NCI-H526 treated with DMSO at 0.1 percent for 48 hours (cell line): Measurements from ENCODE around the gene GALNS.
"Not testable (repeated sequence)": the region's sequence is repeated elsewhere in the genome, so short reads cannot be mapped to it uniquely, and the experiment has no call there.

Source experiments
- DNase-seq: peaks from one replicate; lab custom pipeline; 2025; lab: John Stamatoyannopoulos, UW

Gene GALNS, protein sequence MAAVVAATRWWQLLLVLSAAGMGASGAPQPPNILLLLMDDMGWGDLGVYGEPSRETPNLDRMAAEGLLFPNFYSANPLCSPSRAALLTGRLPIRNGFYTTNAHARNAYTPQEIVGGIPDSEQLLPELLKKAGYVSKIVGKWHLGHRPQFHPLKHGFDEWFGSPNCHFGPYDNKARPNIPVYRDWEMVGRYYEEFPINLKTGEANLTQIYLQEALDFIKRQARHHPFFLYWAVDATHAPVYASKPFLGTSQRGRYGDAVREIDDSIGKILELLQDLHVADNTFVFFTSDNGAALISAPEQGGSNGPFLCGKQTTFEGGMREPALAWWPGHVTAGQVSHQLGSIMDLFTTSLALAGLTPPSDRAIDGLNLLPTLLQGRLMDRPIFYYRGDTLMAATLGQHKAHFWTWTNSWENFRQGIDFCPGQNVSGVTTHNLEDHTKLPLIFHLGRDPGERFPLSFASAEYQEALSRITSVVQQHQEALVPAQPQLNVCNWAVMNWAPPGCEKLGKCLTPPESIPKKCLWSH

GRCh38 chr16:88856828-88857727 lies at the start of gene GALNS, which contains the start of gene TRAPPC2L:
Gene GALNS (minus strand): TSS chr16:88856947. CDS start chr16:88856877, 70 bp downstream.
Gene TRAPPC2L (plus strand): TSS chr16:88857127. CDS start chr16:88857151, 24 bp downstream.
- peak; percentile 77 for DNase-seq

- no peak for DNase-seq
Observed at GRCh38 chr16:88906020-88906419, 49.3 kb upstream of the GALNS start.

- no peak for DNase-seq
Observed at GRCh38 chr16:88905563-88905962, 48.8 kb upstream of the GALNS start.

GRCh38 chr16:88904676-88905365 lies 48.1 kb upstream of the GALNS start:
- DNase-seq: no peak

GRCh38 chr16:88903267-88903666 lies 46.5 kb upstream of the GALNS start:
- no peak for DNase-seq

GRCh38 chr16:88902744-88903143 lies 46.0 kb upstream of the GALNS start:
- DNase-seq: no peak

- no peak for DNase-seq
Observed at GRCh38 chr16:88901718-88902337, 45.1 kb upstream of the GALNS start.

- DNase-seq: no peak
Observed at GRCh38 chr16:88900662-88901052, 43.9 kb upstream of the GALNS start.

DNA sequence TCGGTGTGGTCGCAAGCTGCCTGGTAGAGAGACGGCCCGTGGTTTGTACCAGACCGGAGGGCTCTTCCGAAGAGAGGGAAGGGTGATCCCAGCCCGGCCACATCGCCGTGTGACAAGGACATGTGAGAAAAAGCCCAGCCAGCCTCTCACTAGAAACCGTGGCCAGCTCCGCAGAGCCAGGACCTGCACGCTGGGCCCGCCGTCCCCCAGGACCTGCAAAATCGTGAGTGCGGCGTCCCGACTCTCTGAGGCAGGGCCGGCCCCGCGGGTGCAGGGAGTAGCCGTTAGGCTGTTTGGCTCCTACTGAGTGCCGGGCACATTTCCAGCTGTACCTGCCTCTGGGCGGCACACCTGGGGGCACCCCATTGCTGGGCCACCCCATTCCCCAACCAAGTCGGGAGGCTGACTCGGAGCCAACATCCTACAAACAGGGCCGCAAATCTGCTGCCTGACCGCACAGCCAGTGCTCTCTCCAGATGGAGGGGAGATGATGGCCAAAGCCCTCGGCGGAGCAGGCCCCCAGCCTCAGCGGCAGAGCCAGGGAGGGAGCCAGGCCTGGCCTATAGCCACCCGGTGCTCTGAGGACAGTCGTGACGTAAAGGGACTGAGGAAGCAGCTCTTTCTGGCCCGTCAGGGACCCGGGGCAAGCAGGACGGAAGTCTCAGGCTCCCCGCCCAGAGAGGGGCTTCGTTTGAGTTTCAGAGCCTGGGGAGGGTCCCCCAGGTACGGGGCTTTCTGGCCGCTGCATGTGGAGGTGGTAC lies 43.3 kb upstream of the GALNS start:
- no peak for DNase-seq

DNA sequence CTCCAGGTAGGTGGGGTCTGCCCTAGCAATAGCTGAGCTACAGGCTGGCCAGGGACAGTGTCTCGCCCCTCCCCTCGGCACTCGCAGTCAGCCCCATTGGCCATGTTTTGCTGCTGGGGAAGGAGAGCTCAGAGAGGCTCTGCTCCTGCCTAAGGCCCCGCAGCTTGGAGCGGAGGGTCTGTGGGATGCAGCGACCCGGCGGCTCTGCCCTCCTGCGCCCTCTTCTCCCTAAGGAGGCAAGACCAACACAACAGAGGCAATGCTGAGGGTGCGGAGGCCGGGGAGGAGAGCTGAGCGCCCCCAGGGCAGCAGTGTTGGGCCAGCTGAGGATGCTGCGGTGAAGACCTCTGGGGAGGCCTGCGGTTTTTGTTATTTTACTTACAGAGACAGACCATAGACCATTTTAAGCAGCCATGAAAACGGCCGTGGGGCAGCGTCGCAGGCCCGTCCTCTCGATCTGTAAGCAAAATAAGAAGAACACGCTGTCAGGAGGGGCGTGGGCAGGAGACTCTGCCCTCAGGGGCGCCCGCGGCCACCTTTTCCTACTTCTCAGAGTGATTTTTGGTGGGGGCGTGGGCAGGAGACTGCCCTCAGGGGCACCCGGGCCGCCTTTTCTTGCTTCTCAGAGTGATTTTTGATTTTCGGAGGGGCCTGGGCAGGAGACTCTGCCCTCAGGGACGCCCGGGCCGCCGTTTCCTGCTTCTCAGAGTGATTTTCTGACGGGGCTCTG lies 41.1 kb upstream of the GALNS start:
- no peak for DNase-seq

- no peak for DNase-seq
Observed at GRCh38 chr16:88896238-88897070, 39.7 kb upstream of the GALNS start.

- DNase-seq: no peak
Observed at GRCh38 chr16:88895335-88895734, 38.6 kb upstream of the GALNS start.

DNA sequence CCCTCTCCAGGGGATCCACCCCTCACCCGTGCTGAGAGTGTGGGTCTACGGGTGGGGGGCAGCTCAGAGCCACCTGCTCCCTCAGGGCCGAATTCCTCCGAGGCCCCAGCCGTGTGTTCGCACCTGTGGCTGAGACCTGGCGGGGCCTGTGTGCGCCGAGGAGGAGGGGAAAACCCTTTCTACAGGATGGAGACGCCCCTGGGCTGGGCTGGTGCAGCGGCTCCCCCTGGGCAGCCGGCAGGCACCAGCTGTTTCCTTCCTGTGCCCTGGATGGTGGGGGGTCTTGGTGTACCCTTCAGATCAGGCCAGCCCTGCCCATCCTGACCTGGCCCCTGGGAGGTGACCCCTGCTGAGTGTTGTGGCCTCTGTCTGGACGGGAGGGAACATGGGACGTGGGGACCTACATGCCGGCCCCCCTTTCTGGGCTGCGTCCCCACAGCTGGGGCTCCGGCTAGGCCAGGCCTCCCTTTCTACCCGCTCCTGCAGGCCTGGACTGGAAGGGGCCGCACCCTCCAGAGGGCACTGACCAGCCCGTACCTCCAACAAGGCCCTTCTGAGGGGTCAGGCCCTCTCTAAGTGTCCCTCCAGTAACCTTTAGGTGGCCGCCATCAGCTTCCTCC lies 38.0 kb upstream of the GALNS start:
- no peak for DNase-seq

DNA sequence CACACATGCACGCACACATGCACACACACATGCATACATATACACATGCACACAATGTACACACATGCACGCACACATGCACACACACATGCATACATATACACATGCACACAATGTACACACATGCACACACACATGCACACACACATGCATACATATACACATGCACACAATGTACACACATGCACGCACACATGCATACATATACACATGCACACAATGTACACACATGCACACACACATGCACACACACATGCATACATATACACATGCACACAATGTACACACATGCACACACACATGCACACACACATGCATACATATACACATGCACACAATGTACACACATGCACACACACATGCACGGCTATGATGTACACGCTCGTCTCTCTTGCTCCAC lies 37.5 kb upstream of the GALNS start:
- DNase-seq: not testable (repeated sequence)

GRCh38 chr16:88893127-88893968 lies 36.6 kb upstream of the GALNS start:
- no peak for DNase-seq

- DNase-seq: no peak
Observed at GRCh38 chr16:88892065-88892464, 35.3 kb upstream of the GALNS start.

DNA sequence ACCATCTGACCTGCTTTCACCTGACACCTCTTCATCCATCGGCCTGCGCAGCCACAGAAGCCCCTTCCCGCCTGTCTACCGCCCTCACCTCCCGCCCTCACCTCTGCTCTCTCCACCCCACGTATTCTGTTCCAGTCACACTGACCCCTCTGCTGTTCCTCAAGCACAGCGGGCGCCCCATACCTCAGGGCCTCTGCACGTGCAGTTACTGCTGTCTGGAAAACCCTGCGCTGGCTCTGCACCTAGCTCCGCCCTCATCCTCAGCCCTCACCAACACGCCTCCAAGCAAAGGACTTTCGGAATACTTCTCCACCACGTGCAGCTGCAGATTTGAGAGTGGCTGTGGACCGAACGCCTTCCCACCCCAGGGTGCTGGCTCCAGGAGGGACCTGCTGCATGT lies 34.3 kb upstream of the GALNS start:
- DNase-seq: no peak
